DMS79 (cell line): ENCODE data around the gene PLCB4.
"Not testable (repeated sequence)": the region's sequence is repeated elsewhere in the genome, so short reads cannot be mapped to it uniquely, and the experiment has no call there.

Source experiments
- DNase-seq: peaks from one replicate; lab custom pipeline; 2025; lab: John Stamatoyannopoulos, UW

The PLCB4 gene

DNA sequence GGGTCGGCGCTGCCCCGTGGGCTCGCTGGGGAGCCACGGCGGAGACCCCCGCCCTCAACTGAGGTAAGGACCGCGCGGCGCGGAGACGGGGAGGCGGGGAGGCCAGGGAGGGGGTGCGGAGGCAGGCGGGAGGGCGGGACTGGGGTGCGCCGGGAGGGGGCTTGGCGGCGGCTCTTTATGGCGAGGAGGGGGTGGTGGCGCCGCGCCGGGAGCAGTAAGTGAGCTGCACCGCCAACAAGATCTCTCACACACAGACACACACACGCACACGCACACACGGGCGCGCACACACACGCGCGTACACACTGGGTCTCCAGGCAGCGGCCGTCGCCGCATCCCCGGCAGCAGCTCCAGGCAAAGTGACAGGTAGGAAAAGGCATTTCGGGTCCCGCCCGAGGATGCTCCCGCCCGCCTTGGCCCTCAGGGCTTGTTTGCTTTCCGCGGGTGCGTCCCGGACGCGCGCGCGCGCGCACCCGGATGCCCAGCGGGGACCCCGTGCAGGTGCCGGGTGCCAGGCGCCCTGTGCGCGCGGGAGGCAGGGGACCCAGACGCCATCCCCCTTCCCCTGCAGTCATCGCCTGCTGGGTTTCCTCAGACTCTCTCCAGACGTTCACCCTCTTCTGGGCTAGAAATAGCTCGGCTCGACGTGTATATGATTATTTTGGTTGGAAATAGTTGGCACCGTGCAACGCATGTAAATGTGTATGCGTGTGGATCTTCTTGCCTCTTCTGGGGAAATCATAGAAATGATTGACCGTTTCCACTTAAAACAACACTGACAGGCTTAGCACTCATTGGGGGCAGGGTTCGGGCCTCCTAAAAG is at the start of gene PLCB4:
PLCB4 (plus strand) TSS at position 247 of the 823 bp plus-strand sequence. CDS start 238,728 bp downstream, outside the sequence.
- DNase-seq, result no peak

DNA sequence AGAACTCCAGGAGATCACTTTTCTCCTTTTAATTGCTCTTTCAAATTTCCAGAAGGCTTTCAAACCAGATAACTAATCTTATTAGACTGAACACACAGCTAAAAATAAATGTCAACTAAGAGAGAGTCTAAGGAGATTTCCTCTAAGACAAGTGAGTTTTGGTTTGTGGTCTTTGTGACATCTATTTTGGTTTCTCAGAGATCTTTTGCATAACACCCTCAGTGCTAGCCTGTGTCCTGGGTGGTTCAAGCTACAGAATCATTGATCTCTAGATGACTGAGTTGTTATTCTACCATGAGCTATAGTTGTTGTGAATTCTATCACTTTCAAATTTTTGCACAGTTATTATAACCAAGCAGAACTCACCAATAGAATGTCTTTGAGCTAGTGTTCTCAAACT is 49.1 kb upstream of the PLCB4 start:
- DNase-seq, result no peak

DNA sequence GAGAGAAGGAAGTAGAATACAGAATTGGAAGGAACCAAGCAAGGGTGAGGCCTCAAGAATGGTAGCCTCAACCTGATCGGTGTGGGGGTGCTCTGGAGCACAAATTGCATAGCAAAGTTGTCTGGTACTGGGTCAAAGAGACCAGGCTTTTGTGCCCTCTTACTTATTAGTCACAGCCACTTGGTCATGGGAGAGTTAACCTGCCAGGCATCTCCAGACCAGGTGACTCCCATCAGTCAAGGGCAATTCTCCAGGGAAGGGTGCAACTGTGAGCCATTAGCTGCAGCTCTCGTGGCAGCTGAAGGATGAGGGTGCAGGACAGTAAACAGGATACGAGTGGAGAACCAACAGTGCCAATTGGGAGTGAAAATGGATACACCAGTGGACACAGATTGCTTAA is 47.7 kb upstream of the PLCB4 start:
- no peak for DNase-seq

DNA sequence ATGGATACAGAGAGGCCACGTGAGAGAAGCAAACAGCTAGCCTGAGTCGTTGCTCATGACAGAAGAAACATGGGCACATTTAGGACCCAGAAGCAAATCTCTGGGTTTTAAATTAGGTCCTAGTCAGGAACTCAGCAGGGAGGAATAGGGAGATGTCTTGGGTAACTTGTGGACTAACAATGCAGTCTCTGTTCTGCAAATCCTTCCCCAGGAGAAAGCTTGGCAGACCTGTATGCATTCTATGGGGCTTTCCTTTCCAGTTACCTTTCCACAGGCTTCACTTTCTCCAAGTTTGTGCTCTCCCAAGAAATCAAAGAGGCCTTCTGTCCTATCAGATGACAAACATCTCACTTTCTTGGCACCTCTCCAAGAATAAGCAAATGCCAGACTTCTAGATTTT is 47.2 kb upstream of the PLCB4 start:
- DNase-seq, result no peak

DNA sequence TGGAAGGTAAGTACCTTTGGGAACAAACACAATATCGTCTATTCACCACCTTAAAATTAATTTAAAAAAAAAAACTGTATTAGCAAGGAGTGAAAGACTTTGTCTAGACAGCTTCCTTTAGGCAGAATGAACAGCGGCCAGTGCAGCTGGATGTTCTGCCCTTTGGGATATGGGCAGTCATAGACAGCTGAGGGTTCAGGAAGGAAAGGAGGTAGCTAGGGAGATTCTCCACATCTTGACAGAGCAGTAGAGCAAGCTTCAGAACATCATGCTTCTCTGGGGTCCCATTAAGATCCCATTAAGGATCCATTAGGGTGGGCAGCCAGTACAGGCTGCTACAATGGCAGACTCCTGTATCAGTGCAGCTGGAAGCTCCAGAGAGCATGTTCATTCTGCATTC is 46.5 kb upstream of the PLCB4 start:
- DNase-seq, result no peak

DNA sequence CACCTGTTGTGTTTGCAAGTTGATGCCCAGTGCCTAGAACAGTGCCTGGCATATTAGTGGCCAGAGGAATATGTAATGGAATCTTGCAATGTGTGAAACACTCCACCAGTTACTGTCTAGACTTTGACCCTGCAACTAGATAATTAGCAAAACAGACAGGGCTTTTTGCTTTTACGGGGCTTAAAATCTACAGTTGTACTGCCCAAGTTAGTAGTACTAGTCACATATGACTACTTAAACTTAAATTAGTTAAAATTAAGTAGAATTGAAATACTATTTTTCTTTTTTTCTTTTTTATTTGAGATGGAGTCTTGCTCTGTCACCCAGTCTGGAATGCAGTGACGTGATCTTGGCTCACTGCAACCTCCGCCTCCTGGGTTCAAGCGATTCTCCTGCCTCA is 44.3 kb upstream of the PLCB4 start:
- DNase-seq, result no peak

DNA sequence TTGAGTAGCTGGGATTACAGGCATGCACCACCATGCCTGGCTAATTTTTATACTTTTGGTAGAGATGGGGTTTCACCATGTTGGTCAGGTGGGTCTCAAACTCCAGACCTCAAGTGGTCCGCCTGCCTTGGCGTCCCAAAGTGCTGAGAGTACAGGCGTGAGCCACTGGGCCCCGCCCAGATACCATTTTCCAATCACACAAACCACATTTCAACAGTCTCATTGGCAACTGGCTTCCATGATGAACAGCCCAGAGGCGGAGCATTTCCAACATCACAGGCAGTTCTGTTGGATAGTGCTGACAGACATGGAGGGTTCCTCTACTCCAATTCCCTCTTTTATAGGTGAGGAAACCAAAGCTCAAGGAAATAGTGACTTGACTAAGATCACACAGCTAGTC is 43.9 kb upstream of the PLCB4 start:
- DNase-seq, result no peak

DNA sequence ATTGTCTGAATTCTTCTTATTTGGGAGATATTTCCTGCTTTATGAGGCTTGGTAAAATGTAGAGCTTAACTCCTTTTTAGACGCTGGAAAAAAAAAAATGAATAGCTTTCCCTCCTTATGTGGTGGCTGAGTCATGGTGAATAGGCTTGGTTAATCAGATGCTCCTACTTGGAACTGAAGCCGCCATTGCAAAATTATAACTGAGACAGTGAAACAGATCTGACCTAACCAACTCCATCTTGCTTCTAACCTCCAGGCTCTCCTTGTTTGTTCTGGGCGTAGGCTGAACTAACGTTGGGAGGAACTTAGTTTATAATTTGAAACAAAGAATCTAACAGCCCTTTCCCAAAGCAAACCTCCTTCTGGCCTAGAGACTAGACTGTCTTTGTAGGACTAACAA is 43.2 kb upstream of the PLCB4 start:
- no peak for DNase-seq

DNA sequence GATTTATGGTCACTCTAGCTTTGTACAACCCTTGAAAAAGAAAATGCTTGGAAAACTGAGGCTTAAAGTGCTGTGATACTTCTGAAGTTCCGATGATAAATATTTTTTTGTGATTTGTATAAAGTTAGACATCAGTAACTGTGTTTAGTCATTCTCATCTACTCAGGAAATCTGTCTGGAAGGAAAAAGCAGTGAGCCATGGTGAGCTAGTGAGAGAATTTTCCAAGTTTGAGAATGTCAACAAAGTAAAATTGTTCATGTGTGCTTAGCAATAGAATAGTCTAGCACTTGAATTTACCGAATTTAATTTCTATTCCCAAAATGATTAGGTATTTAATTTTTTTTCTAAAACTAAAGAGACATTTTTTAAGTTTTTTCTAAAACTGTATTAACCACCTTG is 41.3 kb upstream of the PLCB4 start:
- DNase-seq, result no peak

DNA sequence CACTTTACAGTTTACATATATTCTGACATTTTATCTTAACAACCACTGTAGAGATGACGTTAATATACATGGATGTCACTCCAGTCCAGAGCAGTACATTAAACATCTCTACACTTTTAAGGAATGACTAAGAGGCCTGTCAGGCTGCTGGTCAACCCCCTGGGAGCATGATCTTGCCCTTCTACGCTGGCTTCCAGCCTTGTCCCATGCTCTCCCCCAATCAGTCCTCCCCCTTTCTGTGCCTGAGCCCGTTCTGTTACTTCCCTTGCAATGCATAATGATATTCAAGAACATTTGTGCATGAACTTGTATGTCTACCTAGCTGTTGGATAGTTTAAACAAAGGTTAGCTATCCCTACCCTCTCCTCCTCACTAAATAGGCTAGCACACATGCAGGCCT is 40.5 kb upstream of the PLCB4 start:
- no peak for DNase-seq

DNA sequence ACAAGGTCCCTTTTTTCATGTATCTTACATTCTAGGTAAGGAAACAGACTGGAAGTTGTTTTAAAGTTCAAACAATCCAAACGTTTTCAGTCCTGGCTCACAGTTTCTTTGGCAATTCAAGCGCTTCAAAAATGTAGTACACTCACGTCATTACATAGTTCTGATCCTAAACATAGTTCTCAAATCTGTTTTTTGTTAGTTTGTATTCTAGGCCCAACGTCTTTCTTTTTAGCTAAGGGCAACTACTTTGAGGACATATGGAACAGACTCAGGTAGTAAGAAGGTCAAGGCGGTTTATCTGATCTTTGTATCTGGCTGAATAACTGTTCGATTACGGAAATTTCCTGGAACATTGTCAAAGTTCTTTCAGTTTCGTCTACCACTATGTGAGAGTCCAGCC is 36.9 kb upstream of the PLCB4 start:
- no peak for DNase-seq

DNA sequence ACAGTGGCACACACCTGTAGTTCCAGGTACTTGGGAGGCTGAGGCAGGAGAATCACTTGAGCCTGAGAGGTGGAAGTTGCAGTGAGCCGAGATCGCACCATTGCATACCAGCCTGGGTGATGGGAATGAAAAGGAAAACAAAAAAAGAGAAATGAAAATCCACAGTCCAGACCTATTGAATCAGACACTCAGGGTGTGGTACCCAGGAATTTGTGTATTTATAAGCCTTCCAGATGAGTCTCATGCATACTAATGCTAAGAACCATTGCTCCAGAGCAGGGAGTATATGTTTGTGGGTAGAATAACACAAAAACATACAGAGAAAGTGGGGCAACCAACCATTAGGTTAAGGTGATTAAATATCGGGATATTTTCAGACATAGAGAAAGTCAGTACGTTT is 36.1 kb upstream of the PLCB4 start:
- DNase-seq, result no peak

DNA sequence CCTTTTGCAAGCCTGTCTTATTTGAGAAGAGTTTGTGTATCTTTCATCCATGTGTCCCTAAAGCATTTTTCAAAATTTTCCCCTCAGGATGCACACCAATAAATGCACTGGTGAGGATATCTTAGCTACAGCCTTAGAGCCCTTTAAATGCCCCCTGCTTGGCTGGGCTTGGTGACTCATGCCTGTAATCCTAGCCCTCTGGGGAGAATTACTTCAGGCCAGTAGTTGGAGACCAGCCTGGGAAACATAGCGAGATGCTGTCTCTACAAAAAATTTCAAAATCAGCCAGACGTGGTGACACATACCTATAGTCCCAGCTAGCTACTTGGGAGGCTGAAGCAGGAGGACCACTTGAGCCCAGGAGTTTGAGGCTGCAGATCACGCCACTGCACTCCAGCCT is 33.8 kb upstream of the PLCB4 start:
- no peak for DNase-seq

DNA sequence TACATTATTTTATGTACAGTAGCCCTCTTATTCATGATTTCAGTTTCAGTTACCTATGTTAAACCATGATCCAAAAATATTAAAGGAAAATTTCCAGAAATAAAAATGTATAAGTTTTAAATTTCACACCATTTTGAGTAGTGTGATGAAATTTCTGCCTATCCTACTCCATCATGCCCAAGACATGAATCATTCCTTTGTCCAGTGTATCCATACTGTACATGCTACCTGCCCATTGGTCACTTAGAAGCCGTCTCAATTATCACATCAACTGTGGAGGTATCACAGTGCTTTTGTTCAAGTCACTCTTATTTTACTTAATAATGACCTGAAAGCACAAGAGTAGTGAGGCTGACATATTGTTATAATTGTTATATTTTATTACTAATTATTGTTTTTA is 32.3 kb upstream of the PLCB4 start:
- no peak for DNase-seq

DNA sequence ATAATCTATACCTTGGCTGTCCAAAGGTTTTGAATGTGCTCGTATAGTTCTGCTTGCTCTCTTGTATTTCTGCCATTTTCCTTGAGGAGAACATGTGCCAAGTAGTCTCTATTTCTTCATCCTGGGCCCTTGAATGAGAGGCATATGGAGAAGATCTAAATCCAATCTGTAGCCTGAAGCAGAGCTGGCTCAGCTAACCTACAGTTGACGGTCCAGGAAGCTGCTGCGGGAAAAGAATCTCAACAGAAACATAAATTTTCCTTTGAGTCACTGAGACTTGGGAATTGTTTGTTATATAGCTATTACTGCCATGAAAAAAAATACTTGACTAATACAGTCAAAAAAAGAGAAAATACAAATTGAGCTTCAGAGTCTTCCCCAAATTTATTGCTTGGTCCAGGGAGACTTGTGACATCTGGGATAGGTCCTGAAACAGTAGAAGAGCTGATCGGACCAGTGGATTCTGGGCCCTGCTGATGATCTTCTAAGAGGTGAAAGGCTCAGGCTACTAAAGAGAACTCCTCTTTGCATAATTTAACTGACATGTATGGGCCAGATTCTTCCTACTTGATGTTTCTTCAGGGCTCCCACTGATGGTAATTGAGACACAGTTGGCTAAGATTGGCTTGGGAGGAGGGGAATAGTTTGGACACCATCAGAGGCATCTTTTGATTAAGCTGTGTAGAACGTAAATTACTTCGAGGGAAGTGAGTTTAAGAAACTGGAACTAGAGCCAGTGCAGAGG is 29.9 kb upstream of the PLCB4 start:
- no peak for DNase-seq

DNA sequence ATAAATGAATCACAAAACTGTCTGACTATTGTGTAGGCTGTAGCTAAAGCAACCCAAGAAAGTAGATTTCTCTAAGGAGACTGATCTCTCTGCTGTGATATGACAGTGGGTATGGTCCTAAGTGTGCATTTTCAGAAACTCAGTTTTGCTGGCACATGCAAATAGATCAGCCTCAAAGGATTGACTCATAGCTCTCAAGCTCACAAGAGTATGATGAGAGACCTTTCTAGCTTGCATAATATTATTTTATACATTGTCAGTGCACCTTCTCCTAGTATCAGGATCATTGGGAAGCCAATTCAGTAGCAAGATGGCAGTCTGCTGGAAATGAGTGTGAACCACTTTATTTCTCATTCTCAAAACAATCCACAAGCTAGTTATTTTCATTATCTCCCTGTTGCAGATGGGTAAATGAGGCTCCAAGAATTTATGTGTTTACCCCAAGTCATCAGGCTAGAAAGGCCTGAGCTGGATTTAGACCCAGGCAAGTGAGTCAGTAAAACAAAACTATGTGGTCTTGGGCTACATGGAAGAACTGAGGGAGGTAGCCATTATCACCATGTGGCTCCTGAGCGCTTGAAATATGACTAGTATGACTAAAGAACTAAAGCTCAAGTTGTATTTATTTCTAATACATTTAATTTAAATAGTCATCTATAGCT is 27.9 kb upstream of the PLCB4 start:
- DNase-seq, result no peak

DNA sequence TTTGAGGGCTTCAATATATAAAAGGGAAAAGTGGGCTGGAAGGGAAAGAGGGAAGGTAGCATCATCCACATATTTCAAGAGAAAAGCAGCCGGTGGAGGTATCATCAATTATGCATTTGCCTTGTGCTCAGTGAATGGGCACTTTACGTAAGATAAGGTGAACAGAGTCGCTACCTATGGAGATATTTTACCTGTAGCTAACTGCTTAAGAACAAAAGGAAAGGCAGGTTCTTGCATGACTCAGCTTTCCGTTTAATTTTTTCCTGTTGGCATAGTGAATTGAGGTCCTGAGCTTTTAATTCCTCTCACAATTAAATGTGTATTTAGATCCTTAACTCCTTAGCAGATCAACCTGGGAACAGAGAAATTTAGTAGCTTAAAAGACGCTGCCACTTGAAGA is 25.5 kb upstream of the PLCB4 start:
- DNase-seq, result no peak

DNA sequence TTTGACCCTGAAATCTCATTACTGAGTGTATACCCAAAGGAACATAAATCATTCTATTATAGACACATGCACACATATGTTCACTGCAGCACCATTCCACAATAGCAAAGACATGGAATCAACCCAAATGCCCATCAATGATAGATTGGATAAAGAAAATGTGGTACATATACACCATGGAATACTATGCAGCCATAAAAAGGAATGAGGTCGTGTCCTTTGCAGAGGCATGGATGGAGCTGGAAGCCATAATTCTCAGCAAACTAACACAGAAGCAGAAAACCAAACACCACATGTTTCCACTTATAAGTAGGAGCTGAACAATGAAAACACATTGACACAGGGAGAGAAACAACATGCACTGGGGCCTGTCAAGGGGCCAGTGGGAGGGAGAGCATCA is 21.0 kb upstream of the PLCB4 start:
- DNase-seq, result not testable (repeated sequence)

DNA sequence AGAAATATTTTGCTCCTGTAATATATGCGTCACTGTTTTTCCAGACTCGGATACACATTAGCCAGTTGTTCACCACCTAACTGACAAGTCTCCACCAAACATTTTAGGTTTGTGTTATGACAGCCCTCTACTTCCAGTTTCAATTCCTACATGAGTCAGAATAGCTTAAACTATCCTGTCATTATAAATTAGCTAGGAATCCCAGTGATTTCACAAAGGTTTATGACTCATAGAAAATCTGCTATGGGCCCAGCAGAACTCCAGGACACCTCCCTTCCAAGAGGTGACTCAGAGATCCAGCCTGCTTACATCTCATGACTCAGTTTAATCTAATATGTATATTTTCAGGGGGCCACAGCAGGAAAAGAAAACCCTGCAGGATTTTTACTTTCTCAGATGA is 17.4 kb upstream of the PLCB4 start:
- no peak for DNase-seq

DNA sequence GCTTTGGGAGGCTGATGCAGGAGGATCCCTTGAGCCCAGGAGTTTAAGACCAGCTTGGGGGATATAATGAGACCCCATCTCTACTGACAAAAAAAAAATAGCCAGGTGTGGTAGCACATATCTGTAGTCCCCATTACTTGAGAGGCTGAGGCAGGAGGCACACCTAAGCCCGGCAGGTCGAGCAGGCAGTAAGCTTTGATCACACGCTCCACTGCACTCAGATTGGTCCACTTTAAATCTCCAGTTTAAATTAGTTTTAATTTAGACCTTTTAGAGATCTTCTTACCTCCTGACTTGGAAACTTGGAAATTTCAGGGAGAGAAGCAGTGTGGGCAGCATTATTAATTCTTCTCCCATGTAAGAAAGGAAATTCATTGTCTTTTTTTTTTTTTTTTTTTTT is 16.8 kb upstream of the PLCB4 start:
- no peak for DNase-seq

DNA sequence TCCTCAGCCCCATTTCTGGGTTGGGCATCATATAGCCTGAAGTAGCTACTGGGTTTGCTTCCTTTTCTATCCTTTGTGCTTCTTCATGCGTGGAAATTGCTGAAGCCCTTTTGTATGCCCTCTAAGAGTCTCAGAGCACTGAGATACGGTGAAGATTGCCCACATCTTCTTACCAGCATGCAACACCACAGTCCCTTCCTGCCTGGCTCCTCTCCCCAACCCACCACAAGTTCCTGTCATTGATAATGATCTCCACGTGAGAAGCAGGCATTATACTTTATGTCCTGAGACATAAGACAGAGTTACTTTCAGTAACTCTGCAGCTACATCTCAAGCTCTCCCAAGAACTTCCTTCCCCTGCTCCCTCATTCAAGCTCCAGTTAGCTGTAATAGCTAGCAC is 15.8 kb upstream of the PLCB4 start:
- no peak for DNase-seq

DNA sequence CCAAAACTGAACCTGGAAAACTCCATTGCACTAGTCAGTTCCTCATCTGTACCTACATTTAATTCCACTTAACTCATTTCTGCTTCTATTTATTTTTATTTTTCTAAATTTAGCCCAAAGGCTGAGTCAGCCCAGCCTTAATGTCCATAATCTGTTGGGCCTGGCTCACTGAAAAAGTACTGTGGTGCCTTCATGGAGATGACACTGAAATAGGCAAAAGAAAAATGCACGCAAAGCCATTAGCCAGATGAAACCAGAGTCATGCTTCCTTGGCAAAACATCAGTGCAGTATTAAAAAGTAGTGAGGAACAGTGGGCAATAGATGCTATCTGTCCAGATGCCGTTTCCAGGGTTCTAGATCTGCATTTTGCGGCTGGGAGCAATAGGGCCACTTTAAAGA is 14.7 kb upstream of the PLCB4 start:
- DNase-seq, result no peak

DNA sequence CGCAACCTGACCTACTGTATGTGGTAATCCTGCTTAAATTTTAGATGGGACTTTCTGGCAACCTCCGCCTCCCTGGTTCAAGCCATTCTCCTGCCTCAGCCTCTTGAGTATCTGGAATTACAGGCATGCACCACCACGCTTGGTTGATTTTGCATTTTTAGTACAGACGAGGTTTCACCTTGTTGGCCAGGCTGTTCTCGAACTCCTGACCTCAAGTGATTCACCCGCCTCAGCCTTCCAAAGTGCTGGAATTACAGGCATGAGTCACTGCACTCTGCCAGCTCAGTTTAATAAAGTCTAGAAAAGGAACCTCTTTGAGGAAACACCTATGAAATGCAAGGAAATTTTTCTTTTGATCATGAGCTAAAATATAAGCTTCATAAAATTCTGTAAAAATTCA is 9.0 kb upstream of the PLCB4 start:
- no peak for DNase-seq
